Activated CD4-positive, alpha-beta T cell treated with anti-CD3 and anti-CD28 coated beads for 4 hours (primary cell): ENCODE measurements around the gene KRTAP1-1.
"Not testable (repeated sequence)": the region's sequence is repeated elsewhere in the genome, so short reads cannot be mapped to it uniquely, and the experiment has no call there.

ENCODE experiments used
- DNase-seq, 2 donors: peaks; one replicate each; pipeline ENCODE4 v3.0.0-alpha.2; 2020

KRTAP1-1 gene

DNA sequence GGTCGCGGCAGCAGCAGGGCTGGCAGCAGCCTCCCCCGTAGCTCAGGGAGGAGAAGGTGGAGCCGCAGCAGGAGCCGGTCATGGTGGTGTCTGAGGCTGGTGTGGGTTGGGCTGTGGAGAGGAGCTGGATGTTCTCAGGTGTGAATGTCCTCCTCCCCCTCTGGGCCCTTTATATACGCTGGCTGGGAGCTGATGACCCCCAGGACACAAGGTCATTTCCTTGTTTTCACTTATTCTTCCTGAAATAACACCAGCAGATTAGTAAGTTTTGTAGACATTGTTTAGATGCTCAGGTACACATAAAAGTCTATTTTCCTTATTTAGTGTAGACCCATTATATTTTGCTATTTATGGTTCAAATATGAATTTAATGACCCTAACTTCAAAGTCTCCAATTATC is 13.9 kb upstream of the KRTAP1-1 start, which contains the start of gene KRTAP2-2:
TSS of gene KRTAP2-2 (minus strand) at position 101 of the 400 bp plus-strand sequence. CDS start at position 82, 19 bp downstream.
- not testable (repeated sequence) for DNase-seq

DNA sequence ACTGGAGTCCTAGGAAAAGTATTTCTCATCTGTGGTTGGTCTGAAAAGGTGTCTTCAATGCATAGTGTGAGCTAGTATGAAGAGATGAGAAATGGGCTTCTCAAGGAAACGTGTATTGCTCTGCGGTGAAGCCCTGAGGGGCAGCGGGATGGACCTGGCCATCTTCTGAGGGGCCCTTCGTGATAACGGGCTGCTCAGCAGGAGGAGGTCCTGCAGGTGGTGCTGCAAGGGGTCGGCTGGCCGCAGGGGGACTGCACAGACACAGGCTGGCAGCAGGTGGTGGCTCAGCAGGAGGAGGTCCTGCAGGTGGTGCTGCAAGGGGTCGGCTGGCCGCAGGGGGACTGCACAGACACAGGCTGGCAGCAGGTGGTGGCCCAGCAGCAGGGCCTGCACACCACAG is 13.3 kb upstream of the KRTAP1-1 start:
- not testable (repeated sequence) for DNase-seq

DNA sequence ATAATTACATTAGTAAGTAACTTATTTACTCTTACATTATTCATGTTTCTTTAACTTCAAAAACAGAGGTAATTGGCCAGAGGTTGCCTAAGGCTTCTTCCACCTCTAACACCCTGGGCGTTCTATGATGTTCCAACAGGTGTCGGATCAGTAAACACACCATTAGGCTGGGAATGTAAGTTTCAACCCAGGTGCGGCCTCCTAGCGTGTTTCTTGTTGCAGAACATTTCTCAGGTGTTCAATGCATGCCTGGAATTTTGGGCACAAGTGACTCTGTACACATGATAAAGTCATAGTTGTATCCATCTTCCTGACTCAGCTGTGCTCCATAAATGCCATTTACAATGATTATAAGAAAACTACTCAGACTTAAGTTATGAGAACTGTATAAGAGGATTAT is 12.8 kb upstream of the KRTAP1-1 start:
- DNase-seq: no peak

DNA sequence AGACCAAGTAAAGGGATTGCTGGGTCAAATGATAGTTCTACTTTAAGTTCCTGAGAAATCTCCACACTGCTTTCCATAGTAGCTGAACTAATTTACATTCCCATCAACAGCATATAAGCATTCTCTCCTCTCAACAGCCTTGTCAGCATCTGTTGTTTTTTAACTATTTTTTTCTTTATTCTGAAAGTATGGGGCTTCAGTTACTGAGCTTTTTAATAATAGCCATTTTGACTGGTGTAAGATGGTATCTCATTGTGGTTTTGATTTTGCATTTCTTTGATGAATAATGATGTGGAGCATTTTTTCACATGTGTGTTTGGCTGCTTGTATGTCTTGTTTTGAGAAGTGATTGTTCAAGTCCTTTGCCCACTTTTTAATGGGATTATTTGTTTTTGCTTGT is 11.3 kb upstream of the KRTAP1-1 start:
- DNase-seq: no peak

DNA sequence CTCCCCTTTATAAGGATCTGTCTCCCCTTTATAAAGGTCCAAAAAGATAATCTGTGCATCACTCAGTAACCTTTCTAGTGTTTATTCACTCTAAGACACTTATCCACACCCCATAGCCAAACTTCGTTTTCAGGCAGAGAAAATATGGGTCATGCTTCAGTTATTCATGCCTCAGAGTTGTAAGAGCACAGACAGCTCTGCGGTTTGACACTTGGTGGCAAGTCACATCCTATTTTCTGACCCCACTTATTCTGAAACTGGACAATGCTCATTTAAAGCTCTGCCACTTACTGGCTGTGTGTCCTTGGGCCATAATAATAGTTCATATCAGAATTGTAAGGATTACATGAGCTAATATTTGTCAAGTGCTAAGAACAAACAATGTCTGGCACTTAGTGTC is 7.9 kb upstream of the KRTAP1-1 start:
- DNase-seq: no peak

DNA sequence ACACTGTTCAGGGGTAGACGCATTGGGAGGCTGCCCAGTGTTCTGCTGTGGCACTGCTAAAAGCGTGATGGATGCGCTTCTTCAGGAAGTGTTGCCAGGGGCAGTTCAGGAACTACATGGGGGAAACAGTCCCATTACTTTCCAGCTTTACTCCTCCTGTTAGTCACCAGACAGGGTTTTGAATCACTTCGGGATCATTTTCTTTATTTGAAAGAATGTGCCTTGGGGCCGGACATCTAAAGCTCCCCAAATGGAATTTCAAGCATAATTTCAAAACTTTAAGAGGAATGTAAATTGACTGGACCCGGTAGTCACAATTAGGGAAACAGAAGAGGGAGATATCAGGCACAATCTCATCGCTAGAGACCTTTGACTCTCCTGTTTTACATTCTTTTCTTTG is 7.2 kb upstream of the KRTAP1-1 start:
- DNase-seq: no peak

DNA sequence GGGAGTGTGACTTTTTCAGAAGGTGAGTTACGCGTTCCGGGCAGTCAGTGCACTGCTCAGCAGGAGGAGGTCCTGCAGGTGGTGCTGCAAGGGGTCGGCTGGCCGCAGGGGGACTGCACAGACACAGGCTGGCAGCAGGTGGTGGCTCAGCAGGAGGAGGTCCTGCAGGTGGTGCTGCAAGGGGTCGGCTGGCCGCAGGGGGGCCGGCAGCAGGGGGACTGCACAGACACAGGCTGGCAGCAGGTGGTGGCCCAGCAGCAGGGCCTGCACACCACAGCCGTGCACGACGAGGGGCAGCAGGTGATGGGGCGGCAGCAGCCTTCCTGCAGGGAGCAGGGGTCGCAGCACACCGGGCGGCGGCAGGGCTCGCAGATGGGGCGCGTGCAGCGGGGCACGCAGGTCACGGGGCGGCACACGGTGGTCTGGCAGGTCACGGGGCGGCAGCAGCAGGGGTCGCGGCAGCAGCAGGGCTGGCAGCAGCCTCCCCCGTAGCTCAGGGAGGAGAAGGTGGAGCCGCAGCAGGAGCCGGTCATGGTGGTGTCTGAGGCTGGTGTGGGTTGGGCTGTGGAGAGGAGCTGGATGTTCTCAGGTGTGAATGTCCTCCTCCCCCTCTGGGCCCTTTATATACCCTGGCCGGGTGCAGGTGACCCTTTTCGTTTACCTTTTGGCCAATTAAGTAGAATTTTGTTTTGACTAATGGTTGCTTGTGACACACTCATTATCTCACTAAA is 5.7 kb upstream of the KRTAP1-1 start, which contains the start of gene KRTAP2-1:
TSS of gene KRTAP2-1 (minus strand) at position 582 of the 731 bp plus-strand sequence. CDS start at position 533, 49 bp downstream.
- DNase-seq: not testable (repeated sequence)

DNA sequence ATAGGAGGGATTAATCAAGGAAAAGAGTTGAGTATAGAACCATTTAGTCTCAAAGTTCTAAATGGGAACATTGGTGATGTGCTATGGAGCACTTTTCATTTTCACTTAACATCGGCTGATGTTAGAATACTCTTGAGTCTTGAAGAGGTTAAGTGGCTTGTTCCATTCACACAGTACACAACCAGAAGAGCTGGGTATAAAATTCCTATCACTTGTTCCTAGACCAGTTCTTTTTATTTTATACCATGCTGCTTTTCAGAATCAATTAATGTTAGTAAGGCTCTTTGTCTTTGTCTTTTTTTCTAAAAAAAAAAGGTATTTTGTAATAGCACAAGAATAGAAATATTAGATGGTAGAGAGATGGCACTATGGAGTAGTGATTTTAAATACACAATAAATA is 1.7 kb upstream of the KRTAP1-1 start:
- no peak for DNase-seq

DNA sequence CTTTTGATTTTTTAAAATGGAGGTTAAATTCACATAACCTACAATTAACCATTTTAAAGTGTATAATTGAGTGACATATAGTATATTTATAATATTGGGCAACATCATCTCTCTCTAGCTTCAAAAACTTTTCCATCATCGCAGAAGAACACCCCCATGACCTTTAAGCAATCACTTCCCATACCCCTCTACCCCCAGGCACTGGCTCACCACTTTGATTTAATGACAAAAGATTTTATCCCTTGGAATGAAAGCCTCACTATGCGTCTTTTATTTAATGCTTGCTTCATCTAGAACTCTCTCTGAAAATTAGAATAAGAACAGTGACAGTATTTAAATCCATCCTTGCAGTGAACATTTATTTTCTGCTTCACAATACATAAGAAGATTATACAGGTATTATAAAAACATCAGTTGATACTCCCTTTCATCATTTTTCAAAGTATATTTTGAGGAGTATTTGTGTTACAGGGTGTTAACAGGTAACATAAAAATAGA is 3.3 kb downstream of the KRTAP1-1 start:
- DNase-seq: no peak

DNA sequence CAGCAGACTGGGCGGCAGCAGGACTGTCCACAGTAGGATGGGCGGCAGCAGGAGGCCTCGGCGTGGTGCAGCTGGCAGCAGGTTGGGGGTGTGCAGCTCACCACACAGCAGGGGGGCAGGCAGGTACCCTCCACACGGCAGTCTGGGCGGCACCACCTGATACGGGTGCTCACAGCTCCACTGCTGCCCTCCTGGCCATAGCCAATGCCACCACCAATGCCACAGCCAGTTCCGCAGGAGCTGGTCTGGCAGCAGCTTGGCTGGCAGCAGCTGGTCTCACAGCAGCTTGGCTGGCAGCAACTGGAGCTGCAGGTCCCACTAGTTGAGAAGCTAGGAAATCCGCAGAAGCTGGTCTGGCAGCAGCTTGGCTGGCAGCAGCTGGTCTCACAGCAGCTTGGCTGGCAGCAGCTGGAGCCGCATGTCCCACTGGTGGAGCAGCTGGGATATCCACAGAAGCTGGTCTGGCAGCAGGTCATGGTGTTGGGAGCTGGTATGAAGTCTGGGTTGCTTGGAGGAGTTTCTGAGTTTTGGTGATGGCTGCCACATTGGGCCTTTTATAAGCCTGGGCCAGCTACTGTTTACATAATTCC is 6.8 kb downstream of the KRTAP1-1 start, which contains the start of gene KRTAP1-3:
TSS of gene KRTAP1-3 (minus strand) at position 529 of the 590 bp plus-strand sequence. CDS start at position 476, 53 bp downstream.
- not testable (repeated sequence) for DNase-seq

DNA sequence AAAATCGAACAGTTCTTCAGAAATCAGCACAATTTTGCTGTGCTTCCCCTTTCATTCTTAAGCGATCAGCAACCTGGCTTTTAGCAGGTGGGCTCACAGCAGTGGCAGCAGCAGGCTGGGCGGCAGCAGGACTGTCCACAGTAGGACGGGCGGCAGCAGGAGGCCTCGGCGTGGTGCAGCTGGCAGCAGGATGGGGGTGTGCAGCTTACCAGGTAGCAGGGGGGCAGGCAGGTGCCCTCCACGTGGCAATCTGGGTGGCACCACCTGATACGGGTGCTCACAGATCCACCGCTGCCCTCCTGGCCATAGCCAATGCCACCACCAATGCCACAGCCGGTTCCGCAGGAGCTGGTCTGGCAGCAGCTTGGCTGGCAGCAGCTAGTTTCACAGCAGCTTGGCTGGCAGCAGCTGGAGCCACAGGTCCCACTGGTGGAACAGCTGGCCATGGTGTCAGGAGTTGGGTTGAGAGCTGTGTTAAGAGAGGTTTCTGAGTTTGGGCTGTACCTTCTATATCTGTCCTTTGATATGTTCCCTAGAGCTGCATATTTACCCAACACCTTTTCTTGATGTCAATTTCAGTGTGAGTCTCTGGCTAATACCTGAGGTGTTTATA is 11.5 kb downstream of the KRTAP1-1 start, which contains the start of gene KRTAP1-4:
TSS of gene KRTAP1-4 (minus strand) at position 563 of the 613 bp plus-strand sequence. CDS start at position 446, 117 bp downstream.
- DNase-seq: no peak

DNA sequence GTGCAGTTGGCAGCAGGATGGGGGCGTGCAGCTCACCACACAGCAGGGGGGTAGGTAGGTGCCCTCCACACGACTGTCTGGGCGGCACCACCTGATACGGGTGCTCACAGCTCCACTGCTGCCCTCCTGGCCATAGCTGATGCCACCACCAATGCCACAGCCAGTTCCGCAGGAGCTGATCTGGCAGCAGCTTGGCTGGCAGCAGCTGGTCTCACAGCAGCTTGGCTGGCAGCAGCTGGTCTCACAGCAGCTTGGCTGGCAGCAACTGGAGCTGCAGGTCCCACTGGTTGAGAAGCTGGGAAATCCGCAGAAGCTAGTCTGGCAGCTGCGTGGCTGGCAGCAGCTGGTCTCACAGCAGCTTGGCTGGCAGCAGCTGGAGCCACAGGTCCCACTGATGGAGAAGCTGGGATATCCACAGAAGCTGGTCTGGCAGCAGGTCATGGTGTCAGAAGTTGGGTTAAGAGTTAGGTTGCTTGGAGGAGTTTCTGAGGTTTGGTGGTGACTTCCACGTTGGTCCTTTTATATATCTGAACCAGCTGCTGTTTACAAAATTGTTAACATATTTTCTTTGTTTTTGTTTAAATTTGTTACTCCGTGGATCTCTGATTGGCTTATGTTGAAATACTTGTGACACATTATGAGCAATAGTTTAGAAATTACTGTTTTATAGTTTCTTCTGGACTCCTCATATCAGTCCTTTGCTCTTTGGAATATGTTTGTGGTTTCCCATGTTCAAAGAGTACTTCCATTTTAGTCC is 14.4 kb downstream of the KRTAP1-1 start, which contains the start of gene KRTAP1-5:
TSS of gene KRTAP1-5 (minus strand) at position 494 of the 757 bp plus-strand sequence. CDS start at position 441, 53 bp downstream.
- DNase-seq: no peak

DNA sequence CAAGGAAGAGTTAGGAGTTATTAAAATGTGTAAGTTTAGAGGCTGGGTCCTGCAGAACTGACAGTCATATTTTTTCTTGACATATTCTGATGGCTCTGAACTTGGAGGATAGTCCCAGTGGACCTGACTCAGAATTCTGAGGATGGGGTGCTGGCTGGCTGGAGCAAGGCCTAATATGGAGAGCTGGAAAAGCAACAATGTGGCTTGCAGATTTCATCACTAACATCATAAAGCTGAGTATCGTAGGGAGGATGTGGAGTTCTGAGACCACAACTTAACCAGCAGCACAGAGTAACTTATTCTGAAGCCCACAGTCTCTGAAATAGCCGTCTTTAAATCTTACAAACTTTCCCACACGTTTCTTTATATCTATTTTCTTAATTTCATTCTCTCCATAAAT is 16.6 kb downstream of the KRTAP1-1 start:
- DNase-seq: no peak

DNA sequence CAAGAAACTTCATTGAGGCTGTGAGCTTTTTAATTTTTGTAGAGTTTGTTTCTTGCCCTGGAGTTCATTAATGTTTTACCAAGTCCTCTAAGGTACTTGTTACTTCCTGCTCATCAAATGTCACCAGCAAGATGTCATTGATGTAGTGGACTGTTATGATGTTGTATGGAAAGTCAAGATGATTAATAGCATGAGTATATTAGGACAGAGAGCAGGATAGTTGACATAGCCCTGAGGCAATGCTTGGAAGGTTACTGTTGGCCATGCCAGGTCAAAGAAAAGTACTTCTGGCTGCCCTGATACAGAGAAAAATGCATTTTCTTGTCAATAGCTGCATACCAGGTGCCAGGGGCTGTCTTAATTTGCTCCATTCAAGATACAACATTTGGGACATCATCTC is 20.9 kb downstream of the KRTAP1-1 start:
- no peak for DNase-seq

DNA sequence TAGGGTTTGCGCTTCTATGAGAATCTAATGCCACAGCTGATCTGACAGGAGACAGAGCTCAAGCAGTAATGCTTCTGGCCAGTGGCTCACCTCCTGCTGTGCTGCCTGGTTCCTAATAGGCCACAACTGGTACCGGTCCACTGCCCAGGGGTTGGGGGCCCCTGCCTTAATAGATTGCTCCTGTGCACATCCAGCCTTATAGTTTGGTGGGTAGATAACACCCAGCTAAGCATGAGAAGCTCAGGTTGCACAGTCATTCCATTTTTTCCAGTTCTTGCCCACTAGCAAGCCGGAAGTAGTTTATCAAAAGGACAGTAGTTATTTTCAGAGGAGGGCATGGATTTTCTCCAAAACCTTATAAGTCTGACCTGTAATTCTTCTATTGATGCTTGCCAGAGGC is 21.8 kb downstream of the KRTAP1-1 start:
- DNase-seq: no peak

DNA sequence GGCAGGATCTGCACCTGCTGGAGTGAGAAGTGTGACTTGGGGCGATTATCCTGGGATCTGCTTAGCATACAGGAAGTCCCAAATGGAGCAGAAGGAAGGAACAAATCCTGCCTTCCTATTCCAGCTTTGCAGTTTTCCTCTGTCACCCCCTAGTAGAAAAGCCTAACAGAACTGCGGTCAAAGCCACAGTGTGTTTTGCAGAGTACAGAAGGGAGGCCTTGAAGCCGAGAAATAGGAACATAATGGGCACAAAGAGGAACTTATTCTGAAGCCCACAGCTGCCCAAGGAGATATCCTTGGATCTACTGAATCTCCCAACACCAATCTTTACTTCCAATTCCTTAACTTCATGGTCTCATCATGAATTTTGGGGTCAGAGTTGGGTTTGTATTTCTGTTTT is 22.7 kb downstream of the KRTAP1-1 start:
- no peak for DNase-seq

DNA sequence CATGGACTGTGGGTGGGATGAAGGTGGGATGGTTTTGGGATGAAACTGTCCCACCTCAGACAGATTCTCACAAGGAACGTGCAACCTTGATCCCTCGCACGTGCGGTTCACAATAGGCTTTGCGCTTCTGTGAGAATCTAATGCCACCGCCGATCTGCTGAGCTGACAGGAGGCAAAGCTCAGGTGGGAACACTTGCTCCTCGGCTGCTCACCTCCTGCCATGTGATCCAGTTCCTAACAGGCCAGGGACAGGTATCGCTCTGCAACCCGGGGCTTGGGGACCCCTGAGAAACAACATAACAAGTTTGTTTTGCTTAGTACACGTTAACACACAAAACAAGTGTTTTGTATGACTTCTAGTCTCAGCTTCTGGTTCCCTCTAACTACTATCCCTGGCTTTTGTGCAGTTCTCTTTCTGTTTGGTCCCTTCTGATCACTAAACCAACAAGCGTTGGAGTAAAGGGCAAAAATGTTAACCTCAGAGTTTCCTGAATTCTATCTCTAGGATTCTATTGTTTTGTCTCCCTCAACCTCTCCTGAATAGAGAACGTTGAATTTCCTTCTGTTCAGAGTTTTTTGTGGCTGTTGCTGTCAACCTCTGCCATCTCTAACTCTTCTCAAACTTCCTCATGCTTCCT is 24.6 kb downstream of the KRTAP1-1 start:
- DNase-seq: no peak

DNA sequence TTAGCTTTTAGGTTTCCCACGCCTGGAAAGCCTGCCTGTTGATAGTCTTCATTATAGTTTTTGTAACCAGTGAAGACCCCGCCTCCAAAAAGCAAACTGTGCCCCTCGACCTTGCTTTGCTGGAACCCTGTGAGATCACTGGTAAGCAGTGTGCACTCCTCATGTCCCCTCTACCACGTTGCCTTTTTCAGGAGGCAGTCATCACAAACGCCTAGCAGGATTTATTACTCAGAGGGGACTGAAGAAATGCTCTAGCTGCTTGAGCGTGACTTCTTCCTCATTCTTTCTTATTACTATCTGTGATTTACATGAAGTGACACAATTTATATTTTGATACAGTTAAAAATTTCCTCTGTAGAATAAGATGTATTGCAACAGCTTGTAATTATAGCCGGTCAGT is 25.8 kb downstream of the KRTAP1-1 start:
- no peak for DNase-seq

DNA sequence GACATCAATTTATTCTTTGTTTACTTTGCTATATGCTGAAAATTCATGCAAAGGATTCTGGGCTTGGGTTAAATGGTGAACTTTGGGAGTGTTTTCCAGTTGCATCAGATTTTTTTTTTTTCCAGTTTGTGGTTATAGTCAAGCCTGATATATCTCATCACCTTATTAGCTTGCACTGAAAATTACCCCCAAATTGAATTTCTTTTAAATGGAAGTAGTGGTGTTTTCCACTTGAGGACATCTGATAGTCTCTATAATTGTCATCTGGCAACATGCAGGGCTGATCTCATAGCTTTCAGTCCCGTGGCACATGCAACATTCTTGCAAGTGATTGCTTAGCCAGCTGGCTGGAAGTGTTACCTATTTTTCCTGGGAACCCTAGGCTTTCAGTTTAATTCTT is 27.6 kb downstream of the KRTAP1-1 start:
- no peak for DNase-seq

DNA sequence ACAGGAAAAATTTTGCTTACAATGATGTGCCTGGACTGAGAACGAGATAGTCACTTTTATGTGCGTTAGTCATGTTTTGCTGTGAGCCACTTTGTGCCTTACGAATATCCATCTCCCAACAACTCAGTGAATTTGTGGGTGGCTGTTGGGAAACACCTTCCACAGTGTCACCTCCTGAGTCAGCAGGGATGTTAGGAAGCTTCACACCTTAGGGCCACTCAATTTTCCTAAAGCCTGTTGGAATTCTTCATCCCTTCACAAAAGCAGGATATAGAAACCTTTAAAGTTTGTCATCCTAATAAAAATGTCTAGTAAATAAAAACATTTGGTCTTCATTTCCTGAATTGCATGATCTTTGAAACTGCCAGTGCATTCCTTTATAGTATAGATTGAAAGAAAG is 28.1 kb downstream of the KRTAP1-1 start:
- DNase-seq: no peak

DNA sequence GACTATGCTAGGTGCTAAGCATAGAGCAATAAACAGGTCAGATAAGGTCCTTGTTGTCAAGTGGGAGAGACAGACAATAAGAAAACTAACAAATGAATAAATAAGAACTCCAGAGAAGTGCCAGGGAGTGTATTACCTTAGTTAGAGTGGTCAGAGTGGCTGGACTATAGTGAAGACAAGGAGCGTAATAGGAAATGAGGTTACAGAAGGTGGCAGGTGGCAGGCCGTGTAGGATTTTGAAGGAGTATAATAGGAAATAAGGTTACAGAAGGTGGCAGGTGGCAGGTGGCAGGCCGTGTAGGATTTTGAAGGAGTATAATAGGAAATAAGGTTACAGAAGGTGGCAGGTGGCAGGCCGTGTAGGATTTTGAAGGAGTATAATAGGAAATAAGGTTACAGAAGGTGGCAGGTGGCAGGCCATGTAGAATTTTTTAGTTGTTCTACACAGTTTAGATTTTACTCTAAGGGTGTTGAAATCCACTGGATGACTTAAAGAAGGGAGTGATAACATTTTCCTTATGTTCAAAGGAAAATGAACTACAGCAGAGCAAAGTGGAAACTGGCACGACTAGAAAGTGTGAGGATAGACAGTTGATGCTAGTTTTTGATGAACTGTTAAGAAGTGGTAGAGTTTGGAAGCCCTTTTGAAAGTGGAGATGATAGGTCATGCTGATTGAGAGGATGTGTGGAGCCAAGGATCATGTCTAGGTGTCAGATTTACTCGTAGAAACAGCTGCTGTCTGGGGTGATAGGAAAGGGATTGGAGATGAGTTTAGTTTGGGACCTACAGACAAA is 28.7 kb downstream of the KRTAP1-1 start:
- no peak for DNase-seq
